ENCODE results near the gene PPA1.
A peak's percentile ranks its signal among the peaks of the same experiment; 100 is the strongest.
"Not testable (repeated sequence)": the region's sequence is repeated elsewhere in the genome, so short reads cannot be mapped to it uniquely, and the experiment has no call there.

Gene PPA1

GRCh38 chr10:70206762-70207161 lies 26.5 kb downstream of the PPA1 start:
- no peak for DNase-seq

GRCh38 chr10:70201105-70201504 lies 32.1 kb downstream of the PPA1 start:
- DNase-seq: no peak

GRCh38 chr10:70198696-70199466 lies 34.3 kb downstream of the PPA1 start:
- no peak for DNase-seq

GRCh38 chr10:70197235-70197945 lies 35.8 kb downstream of the PPA1 start:
- no peak for DNase-seq

GRCh38 chr10:70193391-70193844 lies 39.8 kb downstream of the PPA1 start:
- no peak for DNase-seq

GRCh38 chr10:70192326-70192968 lies 40.8 kb downstream of the PPA1 start:
- DNase-seq: no peak

- DNase-seq: peak; percentile 50
These were observed 41.3 kb downstream of the PPA1 start for GRCh38 chr10:70191972-70192305.

- peak; percentile 30 for DNase-seq
These were observed 41.9 kb downstream of the PPA1 start for GRCh38 chr10:70191161-70191971.

- DNase-seq: no peak
These were observed 42.6 kb downstream of the PPA1 start for GRCh38 chr10:70190581-70190980.

- DNase-seq: no peak
These were observed 43.1 kb downstream of the PPA1 start for GRCh38 chr10:70190102-70190501.

- no peak for DNase-seq
These were observed 44.5 kb downstream of the PPA1 start for GRCh38 chr10:70188768-70189167.

GRCh38 chr10:70186571-70186970 lies 46.7 kb downstream of the PPA1 start:
- DNase-seq: no peak

GRCh38 chr10:70186090-70186489 lies 47.1 kb downstream of the PPA1 start:
- DNase-seq: no peak

GRCh38 chr10:70183304-70183703 lies 49.9 kb downstream of the PPA1 start:
- no peak for DNase-seq

- not testable (repeated sequence) for DNase-seq
These were observed 54.0 kb downstream of the PPA1 start for GRCh38 chr10:70179209-70179608.

- DNase-seq: no peak
These were observed 55.0 kb downstream of the PPA1 start for GRCh38 chr10:70178139-70178725.

- DNase-seq: no peak
These were observed 56.8 kb downstream of the PPA1 start for GRCh38 chr10:70176441-70176840.

GRCh38 chr10:70175516-70175915 lies 57.7 kb downstream of the PPA1 start:
- DNase-seq: no peak

GRCh38 chr10:70174058-70174741 lies 59.0 kb downstream of the PPA1 start:
- no peak for DNase-seq

GRCh38 chr10:70169649-70170364 lies 63.4 kb downstream of the PPA1 start:
- no peak for DNase-seq

- DNase-seq: no peak
These were observed 64.2 kb downstream of the PPA1 start for GRCh38 chr10:70169011-70169410.
